ENCODE measurements around the gene ARL6IP6. TPM values are rescaled to one million over a fixed set of nuclear protein-coding genes. Genes with fewer than 3 reads are reported as not detected.

The ARL6IP6 gene
- total and polyA plus RNA-seq, 2 experiments from 2014 or later = 49.1 to 65.4 TPM

GRCh38 chr2:152686321-152686720 is 32.1 kb upstream of the ARL6IP6 start (continued):
- TF ChIP-seq ZNF462 (CRISPR knock-in tag; IDR thresholded peaks at IDR 0.05) (no peak), JUNB (IDR thresholded peaks at IDR 0.05; ENCODE audit: unreplicated experiment) (no peak), CTCF (conservative IDR thresholded peaks at IDR 0.05; ENCODE audit: low read depth in 2 of 2) (no peak), ZNF114 (CRISPR knock-in tag; IDR thresholded peaks at IDR 0.05) (no peak), CREB1 (CRISPR knock-in tag; IDR thresholded peaks at IDR 0.05; ENCODE audit: low read depth) (no peak), POLR2AphosphoS5 (IDR thresholded peaks at IDR 0.05; ENCODE audit: low read depth) (no peak), ZNF331 (CRISPR knock-in tag; IDR thresholded peaks at IDR 0.05; ENCODE audit: low read depth) (no peak), STAT1 (IDR thresholded peaks at IDR 0.05; ENCODE audit: unreplicated experiment) (no peak)

- no peaks in the 10 kb centered on the region for H3F3A ChIP-seq (replicated peaks; ENCODE audit: low read depth)
- H2AFZ ChIP-seq = no peak overlapping the region
- no peaks in the 10 kb centered on the region for H3K27me3 Mint-ChIP-seq (ENCODE audit: insufficient read depth, low read depth, poor library complexity)
- no peak overlapping the region for H3K4me2 ChIP-seq
- no peak overlapping the region for H3K27ac Mint-ChIP-seq
- H3K79me2 ChIP-seq (replicated peaks; ENCODE audit: insufficient read depth) = peaks cover 76% of the 10 kb centered on the region
- no peak overlapping the region for H3K4me3 ChIP-seq
- H3K27me3 ChIP-seq (ENCODE audit: insufficient read depth) = no peaks in the 10 kb centered on the region
- no peaks in the 10 kb centered on the region for H3K4me1 ChIP-seq (ENCODE audit: insufficient read depth)
- no peaks in the 10 kb centered on the region for H3K9me2 ChIP-seq (ENCODE audit: insufficient read depth)
- peaks cover 18% of the 10 kb centered on the region for H3K36me3 ChIP-seq (ENCODE audit: insufficient read depth)
- H3K4me3 Mint-ChIP-seq = no peak overlapping the region
- H3K4me1 Mint-ChIP-seq = 0 out of 3 replicates have a peak, but pooled peaks cover 2% of the 10 kb centered on the region
- ATAC-seq = no peak
- no peak for DNase-seq (ENCODE audit: low spot score)
- peaks cover 11% of the 10 kb centered on the region for H4K20me1 ChIP-seq (replicated peaks; ENCODE audit: insufficient read depth)
- H3K9me3 Mint-ChIP-seq = no peaks in the 10 kb centered on the region
- H3K27ac ChIP-seq (ENCODE audit: low read depth) = no peak overlapping the region
- H3K36me3 Mint-ChIP-seq (ENCODE audit: low read depth) = peaks cover 32% of the 10 kb centered on the region; the same call in 2 of the 3 replicates
- TF ChIP-seq ZNF462 (CRISPR knock-in tag; IDR thresholded peaks at IDR 0.05) = no peak
- TF ChIP-seq JUNB (IDR thresholded peaks at IDR 0.05; ENCODE audit: unreplicated experiment) = no peak
- TF ChIP-seq POLR2AphosphoS5 (IDR thresholded peaks at IDR 0.05; ENCODE audit: low read depth) = no peak
- no peak for TF ChIP-seq ZNF114 (CRISPR knock-in tag; IDR thresholded peaks at IDR 0.05)
Observed at GRCh38 chr2:152693033-152693432, 25.4 kb upstream of the ARL6IP6 start.
